Trophoblast cell (in vitro differentiated cells and primary cell): Measurements from ENCODE around the gene PPP1R2B.
"Not testable (repeated sequence)": the region's sequence is repeated elsewhere in the genome, so short reads cannot be mapped to it uniquely, and the experiment has no call there.

Experiments
- DNase-seq, 2 donors: peaks; one replicate each; pipeline ENCODE4 v3.0.0-alpha.2; 2016
- H2AFZ ChIP-seq: 2 replicates; pipeline ENCODE4 v1.6.1; 2013; ENCODE audit warnings: low read length, moderate library complexity, mild to moderate bottlenecking; ENCODE audit not compliant: insufficient read depth, poor library complexity
- H2AK5ac ChIP-seq: 2 replicates; pipeline ENCODE4 v1.6.1; 2013; ENCODE audit warnings: mild to moderate bottlenecking, low read length
- H2BK120ac ChIP-seq: 2 replicates; pipeline ENCODE4 v1.6.1; 2013; ENCODE audit warnings: low read length, mild to moderate bottlenecking, moderate library complexity; ENCODE audit not compliant: insufficient read depth, poor library complexity
- H2BK12ac ChIP-seq: 2 replicates; pipeline ENCODE4 v1.6.1; 2013; ENCODE audit warnings: mild to moderate bottlenecking, low read length, moderate library complexity
- H2BK5ac ChIP-seq: 2 replicates; pipeline ENCODE4 v1.6.1; 2013; ENCODE audit warnings: low read length, low read depth, moderate library complexity, mild to moderate bottlenecking; ENCODE audit not compliant: poor library complexity
- H3K14ac ChIP-seq: 2 replicates; pipeline ENCODE4 v1.6.1; 2013; ENCODE audit warnings: mild to moderate bottlenecking, low read length
- H3K18ac ChIP-seq: 2 replicates; pipeline ENCODE4 v1.6.1; 2013; ENCODE audit warnings: mild to moderate bottlenecking, low read length
- H3K23ac ChIP-seq: 2 replicates; pipeline ENCODE4 v1.6.1; 2013; ENCODE audit warnings: low read length
- H3K27ac ChIP-seq: 2 replicates; pipeline ENCODE4 v1.5.1; 2013; ENCODE audit warnings: low read depth, mild to moderate bottlenecking, inconsistent platforms, low read length, moderate library complexity
- H3K27me3 ChIP-seq: 2 replicates; pipeline ENCODE4 v1.6.1; 2013; ENCODE audit warnings: inconsistent platforms, mild to moderate bottlenecking, low read length, moderate library complexity; ENCODE audit not compliant: insufficient read depth
- H3K36me3 ChIP-seq, 2 experiments: 1 replicate in 1 of 2; 2 replicates in 1 of 2; pipeline ENCODE4 v1.6.1; 2013; ENCODE audit warnings: low read length in 2 of 2, mild to moderate bottlenecking in 2 of 2, moderate library complexity in 1 of 2; ENCODE audit not compliant: insufficient read depth in 2 of 2, control insufficient read depth in 1 of 2
- H3K4ac ChIP-seq: 2 replicates; pipeline ENCODE4 v1.6.1; 2013; ENCODE audit warnings: low read depth, mild to moderate bottlenecking, low read length, moderate library complexity
- H3K4me1 ChIP-seq, 2 experiments: 1 replicate in 1 of 2; 2 replicates in 1 of 2; pipeline ENCODE4 v1.6.1; 2013; ENCODE audit warnings: low read length in 2 of 2, mild to moderate bottlenecking in 2 of 2, moderate library complexity in 1 of 2; ENCODE audit not compliant: insufficient read depth in 2 of 2, control insufficient read depth in 1 of 2
- H3K4me2 ChIP-seq: 2 replicates; pipeline ENCODE4 v1.6.1; 2013; ENCODE audit warnings: inconsistent platforms, mild to moderate bottlenecking, low read length, moderate library complexity
- H3K4me3 ChIP-seq: 2 replicates; pipeline ENCODE4 v1.5.1; 2013; ENCODE audit warnings: mild to moderate bottlenecking, low read depth, low read length, inconsistent platforms
- H3K79me1 ChIP-seq: one replicate; pipeline ENCODE4 v1.6.1; 2013; ENCODE audit warnings: low read length
- H3K79me2 ChIP-seq: 2 replicates; pipeline ENCODE4 v1.6.1; 2013; ENCODE audit warnings: low read length, mild to moderate bottlenecking; ENCODE audit not compliant: control insufficient read depth, insufficient read depth, poor library complexity
- H3K9ac ChIP-seq: 2 replicates; pipeline ENCODE4 v1.6.1; 2013; ENCODE audit warnings: mild to moderate bottlenecking, low read length
- H3K9me3 ChIP-seq: 2 replicates; pipeline ENCODE4 v1.6.1; 2013; ENCODE audit warnings: low read depth, mild to moderate bottlenecking, control low read depth, inconsistent platforms, low read length; ENCODE audit not compliant: insufficient read depth
- H4K12ac ChIP-seq: 2 replicates; pipeline ENCODE4 v1.6.1; 2013; ENCODE audit warnings: low read depth, mild to moderate bottlenecking, low read length, moderate library complexity
- H4K8ac ChIP-seq: 2 replicates; pipeline ENCODE4 v1.6.1; 2013; ENCODE audit warnings: low read depth, mild to moderate bottlenecking, low read length, moderate library complexity
- H4K91ac ChIP-seq: one replicate; pipeline ENCODE4 v1.6.1; 2013; ENCODE audit warnings: low read depth, mild to moderate bottlenecking, low read length, moderate library complexity
- WGBS: extraction: QIAGEN DNeasy Blood & Tissue Kit; methylation state at CpG from one replicate; pipeline ENCODE4 v1.1.7; 2013; ENCODE audit warnings: missing lambda C conversion rate; ENCODE audit not compliant: insufficient read length, insufficient coverage; ENCODE audit errors: extremely low coverage; 5-methylcytosine and 5-hydroxymethylcytosine counted together

Gene PPP1R2B

GRCh38 chr5:156841737-156842136, 8.4 kb upstream of the PPP1R2B start:
- H2BK120ac ChIP-seq = no peak overlapping the region
- H3K23ac ChIP-seq = no peak overlapping the region
- no peak overlapping the region for H2BK5ac ChIP-seq

GRCh38 chr5:156846914-156847313, 3.2 kb upstream of the PPP1R2B start:
- no peak overlapping the region for H3K4me2 ChIP-seq
- no peak overlapping the region for H4K12ac ChIP-seq
- H4K91ac ChIP-seq = no peak overlapping the region
- H2BK5ac ChIP-seq = no peak overlapping the region
- H3K4ac ChIP-seq = no peak overlapping the region
- H4K8ac ChIP-seq = no peak overlapping the region
- H2BK12ac ChIP-seq = no peak overlapping the region
- H3K4me1 ChIP-seq = no peaks in the 10 kb centered on the region
- H2AK5ac ChIP-seq = no peak overlapping the region
- no peak for DNase-seq
- H2AFZ ChIP-seq = no peak overlapping the region
- H3K79me1 ChIP-seq = no peaks in the 10 kb centered on the region
- H3K9ac ChIP-seq = no peak overlapping the region
- H2BK120ac ChIP-seq = no peak overlapping the region
- no peaks in the 10 kb centered on the region for H3K27me3 ChIP-seq
- H3K23ac ChIP-seq = no peak overlapping the region
- no CpG with 5 or more reads among the region's 2 CpGs for WGBS
- no peak overlapping the region for H3K18ac ChIP-seq
- no peak overlapping the region for H3K4me3 ChIP-seq
- no peaks in the 10 kb centered on the region for H3K9me3 ChIP-seq
- no peak overlapping the region for H3K14ac ChIP-seq
- H3K27ac ChIP-seq = no peak overlapping the region
- H3K36me3 ChIP-seq = no peaks in the 10 kb centered on the region
- H3K79me2 ChIP-seq = no peaks in the 10 kb centered on the region

More at GRCh38 chr5:156841737-156842136, 8.4 kb upstream of the PPP1R2B start:
- Histone ChIP-seq H3K9me3 (no peaks in the 10 kb centered on the region), H3K27me3 (no peaks in the 10 kb centered on the region), H2BK12ac (no peak overlapping the region), H3K79me1 (no peaks in the 10 kb centered on the region), H4K8ac (no peak overlapping the region), H3K4me2 (no peak overlapping the region), H3K14ac (no peak overlapping the region), H3K27ac (no peak overlapping the region), H4K91ac (no peak overlapping the region), H3K4me3 (no peak overlapping the region), H3K18ac (no peak overlapping the region), H3K4me1 (no peaks in the 10 kb centered on the region), H2AK5ac (no peak overlapping the region), H3K4ac (no peak overlapping the region), H2AFZ (no peak overlapping the region), H3K9ac (no peak overlapping the region), H4K12ac (no peak overlapping the region), H3K79me2 (no peaks in the 10 kb centered on the region), H3K36me3 (no peaks in the 10 kb centered on the region)
- peak in 1 of 2 donors; percentile 69 for DNase-seq

DNA sequence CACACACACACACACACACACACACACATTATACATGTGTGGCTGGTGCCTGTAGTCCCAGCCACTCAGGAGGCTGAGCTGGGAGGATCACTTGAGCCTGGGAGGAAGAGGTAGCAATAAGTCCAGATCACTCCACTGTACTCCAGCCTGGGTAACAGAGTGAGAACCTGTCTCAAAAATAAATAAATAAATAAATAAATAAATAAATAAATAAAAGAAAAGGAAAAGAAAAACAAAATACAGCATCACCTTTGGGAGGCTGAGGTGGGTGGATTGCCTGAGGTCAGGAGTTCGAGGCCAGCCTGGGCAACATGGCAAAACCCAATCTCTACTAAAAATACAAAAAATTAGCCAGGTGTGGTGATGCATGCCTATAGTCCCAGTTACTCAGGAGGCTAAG, 1.6 kb upstream of the PPP1R2B start:
- H3K79me2 ChIP-seq, H2BK12ac ChIP-seq, H3K27ac ChIP-seq, H3K18ac ChIP-seq, H3K14ac ChIP-seq, H4K91ac ChIP-seq, H2AK5ac ChIP-seq, H2AFZ ChIP-seq, H2BK5ac ChIP-seq, H3K9ac ChIP-seq, H4K12ac ChIP-seq, H3K36me3 ChIP-seq, H3K4me2 ChIP-seq, H3K4me1 ChIP-seq, H3K4me3 ChIP-seq, H2BK120ac ChIP-seq, H3K4ac ChIP-seq, H3K9me3 ChIP-seq, H3K79me1 ChIP-seq, H3K27me3 ChIP-seq, DNase-seq, H3K23ac ChIP-seq, H4K8ac ChIP-seq: not testable (repeated sequence)
- WGBS = no CpG with 5 or more reads among the region's 1 CpG

DNA sequence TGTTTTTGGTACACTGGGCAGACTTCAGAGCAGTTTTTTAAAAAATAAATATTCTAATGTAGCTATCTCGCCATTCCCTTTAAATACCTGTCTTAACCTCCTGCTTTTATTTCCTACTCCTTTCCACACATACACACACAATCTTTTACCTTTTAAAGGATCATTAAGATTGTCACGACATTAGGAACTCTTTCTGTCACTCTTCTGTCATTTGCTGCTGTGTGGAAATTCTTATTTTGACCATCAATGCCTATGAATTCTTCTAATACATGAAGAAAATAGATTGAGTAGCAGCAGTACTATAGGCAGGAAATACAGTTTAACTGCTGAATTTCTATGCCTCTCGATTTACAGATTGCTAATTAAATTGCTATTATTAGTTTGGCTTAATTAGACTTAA, 1.8 kb downstream of the PPP1R2B start:
- Histone ChIP-seq H3K4ac (no peak overlapping the region), H3K79me2 (no peaks in the 10 kb centered on the region), H2BK12ac (no peak overlapping the region), H3K4me3 (no peak overlapping the region), H2AFZ (no peak overlapping the region), H3K79me1 (no peaks in the 10 kb centered on the region), H2AK5ac (no peak overlapping the region), H3K9me3 (no peaks in the 10 kb centered on the region), H3K18ac (no peak overlapping the region), H4K91ac (no peak overlapping the region), H4K8ac (no peak overlapping the region), H2BK5ac (no peak overlapping the region), H3K27ac (no peak overlapping the region), H2BK120ac (no peak overlapping the region), H3K9ac (no peak overlapping the region), H3K4me1 (no peaks in the 10 kb centered on the region), H3K14ac (no peak overlapping the region), H3K27me3 (no peaks in the 10 kb centered on the region), H3K36me3 (no peaks in the 10 kb centered on the region), H3K23ac (no peak overlapping the region), H4K12ac (no peak overlapping the region), H3K4me2 (no peak overlapping the region)
- no peak for DNase-seq
- no CpG with 5 or more reads among the region's 3 CpGs for WGBS
